Mammary epithelial cell (primary cell): ENCODE measurements around the gene C3.

Experiments used
- EZH2 ChIP-seq: IDR thresholded peaks from 2 replicates; pipeline ENCODE4 v1.6.1; 2012; ENCODE audit warnings: low read length, inconsistent platforms, borderline replicate concordance
- TF ChIP-seq, protein P1 (sequence below), 2 donors: IDR thresholded peaks in 1 of 2; conservative IDR thresholded peaks in 1 of 2; 2 replicates each; pipeline ENCODE4 v1.5.1; 2011 to 2012; ENCODE audit warnings: inconsistent platforms in 2 of 2, low read length in 2 of 2, mild to moderate bottlenecking in 2 of 2, control low read depth in 1 of 2, low read depth in 1 of 2; ENCODE audit not compliant: insufficient read depth in 1 of 2; ENCODE audit errors: extremely low read depth in 1 of 2

DNA sequence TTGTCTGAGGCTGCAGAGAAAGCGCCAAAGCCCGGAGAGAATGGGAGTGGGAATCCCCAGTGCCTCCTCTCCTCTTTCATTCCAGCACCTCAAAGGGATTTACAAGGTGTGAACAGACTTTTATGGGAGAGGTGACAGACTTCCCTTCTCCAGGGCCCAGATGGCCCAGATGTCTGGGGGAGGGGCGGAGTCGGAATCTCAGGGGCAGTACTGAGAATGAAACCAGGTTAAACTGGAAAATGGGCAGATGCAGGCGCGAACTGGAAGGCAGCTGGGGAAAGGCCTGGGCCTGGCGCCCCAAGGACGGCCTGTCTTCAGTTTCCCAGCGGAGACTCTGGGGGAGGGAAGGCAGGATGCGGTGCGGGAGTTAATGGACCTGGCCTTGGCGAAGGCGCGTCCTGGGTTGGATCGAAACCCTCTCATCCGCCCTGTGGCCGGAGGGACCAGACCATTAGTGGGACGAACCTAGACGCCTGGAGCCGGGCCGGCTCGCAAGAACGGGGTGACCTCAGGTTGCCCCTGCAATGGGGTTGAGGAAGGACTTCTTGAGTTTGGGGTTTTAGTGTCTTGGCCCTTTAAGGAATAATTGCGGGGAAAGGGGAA is 18.4 kb upstream of the C3 start:
- TF ChIP-seq, protein P1, sequence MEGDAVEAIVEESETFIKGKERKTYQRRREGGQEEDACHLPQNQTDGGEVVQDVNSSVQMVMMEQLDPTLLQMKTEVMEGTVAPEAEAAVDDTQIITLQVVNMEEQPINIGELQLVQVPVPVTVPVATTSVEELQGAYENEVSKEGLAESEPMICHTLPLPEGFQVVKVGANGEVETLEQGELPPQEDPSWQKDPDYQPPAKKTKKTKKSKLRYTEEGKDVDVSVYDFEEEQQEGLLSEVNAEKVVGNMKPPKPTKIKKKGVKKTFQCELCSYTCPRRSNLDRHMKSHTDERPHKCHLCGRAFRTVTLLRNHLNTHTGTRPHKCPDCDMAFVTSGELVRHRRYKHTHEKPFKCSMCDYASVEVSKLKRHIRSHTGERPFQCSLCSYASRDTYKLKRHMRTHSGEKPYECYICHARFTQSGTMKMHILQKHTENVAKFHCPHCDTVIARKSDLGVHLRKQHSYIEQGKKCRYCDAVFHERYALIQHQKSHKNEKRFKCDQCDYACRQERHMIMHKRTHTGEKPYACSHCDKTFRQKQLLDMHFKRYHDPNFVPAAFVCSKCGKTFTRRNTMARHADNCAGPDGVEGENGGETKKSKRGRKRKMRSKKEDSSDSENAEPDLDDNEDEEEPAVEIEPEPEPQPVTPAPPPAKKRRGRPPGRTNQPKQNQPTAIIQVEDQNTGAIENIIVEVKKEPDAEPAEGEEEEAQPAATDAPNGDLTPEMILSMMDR (conservative IDR thresholded peaks at IDR 0.05 in 1 of 2, IDR thresholded peaks at IDR 0.05 in 1 of 2; ENCODE audit: extremely low read depth in 1 of 2, insufficient read depth in 1 of 2, low read depth in 1 of 2, low read length in 2 of 2), result no peak
- TF ChIP-seq EZH2, result no peak
